Hepatocyte (in vitro differentiated cells): Measurements from ENCODE around the gene LNX1. TPM values are rescaled to one million over a fixed set of nuclear protein-coding genes. Genes with fewer than 3 reads are reported as not detected.

ENCODE experiments used
- polyA plus RNA-seq: library from polyadenylated mRNA; unstranded; fragments of >200 nt; fragmentation: Nextera tagmentation; extraction: Ambion mirVana; gene quantifications from 2 replicates; pipeline ENCODE4 v1.2.1, GENCODE V29; 2016
- total RNA-seq: library from RNA; depleted of rRNA; stranded (reverse); fragments of >200 nt; gene quantifications from 2 replicates; pipeline ENCODE4 v1.2.3, GENCODE V29; 2014

Gene LNX1
- total and polyA plus RNA-seq, 2 experiments from 2014 or later = 8.4 to 16.7 TPM

Other genes with a start within 250 kb of the LNX1 start
- gene SCFD2, start 225.4 kb downstream of the LNX1 start, total RNA-seq = 15.7 and 23.8 TPM in 2 replicates
- gene SCFD2, start 225.4 kb downstream of the LNX1 start, polyA plus RNA-seq = 5.6 and 8.4 TPM in 2 replicates
- gene FIP1L1, start 213.8 kb downstream of the LNX1 start, total RNA-seq = 65.9 and 75.6 TPM in 2 replicates
- gene FIP1L1, start 213.8 kb downstream of the LNX1 start, polyA plus RNA-seq = 50.7 and 60.7 TPM in 2 replicates